Heart left ventricle (tissue), 16 donors: Measurements from ENCODE around the gene CRISP1. TPM values are rescaled to one million over a fixed set of nuclear protein-coding genes. Genes with fewer than 3 reads are reported as not detected.

ENCODE experiments used
- ATAC-seq, 4 donors: fragments of 200-7000 bp; cut with Tn5 transposase; one replicate each; pipeline ENCODE4 v1.9.1; 2020 to 2022; ENCODE audit warnings: moderate library complexity in 4 of 4, mild to moderate bottlenecking in 3 of 4, moderate number of reproducible peaks in 1 of 4
- DNase-seq, 5 donors: peaks; one replicate each; pipeline ENCODE4 v3.0.0-alpha.2; 2020
- H3K27ac ChIP-seq, 12 donors: fragments of 200-600 bp; sonication (generic) in 4 of 12; one replicate each; pipeline versions ENCODE4 v1.5.0 to v1.8.0; 2016 to 2022; ENCODE audit warnings: mild to moderate bottlenecking in 2 of 12
- H3K27me3 ChIP-seq, 9 donors: fragments of 200-600 bp; sonication (generic) in 2 of 9; one replicate each; pipeline versions ENCODE4 v1.5.1 to v1.8.0; 2016 to 2022; ENCODE audit warnings: mild to moderate bottlenecking in 3 of 9
- H3K36me3 ChIP-seq, 9 donors: fragments of 200-600 bp; sonication (generic) in 2 of 9; one replicate each; pipeline versions ENCODE4 v1.5.0 to v1.8.0; 2018 to 2022; ENCODE audit warnings: mild to moderate bottlenecking in 2 of 9
- H3K4me1 ChIP-seq, 12 donors: fragments of 200-600 bp; sonication (generic) in 4 of 12; one replicate each; pipeline versions ENCODE4 v1.5.0 to v1.8.0; 2016 to 2022; ENCODE audit warnings: mild to moderate bottlenecking in 3 of 12
- H3K4me3 ChIP-seq, 12 donors: fragments of 200-600 bp; sonication (generic) in 4 of 12; one replicate each; pipeline versions ENCODE4 v1.5.0 to v1.8.0; 2017 to 2022; ENCODE audit warnings: mild to moderate bottlenecking in 9 of 12, moderate library complexity in 4 of 12
- H3K9me3 ChIP-seq, 12 donors: fragments of 200-600 bp; sonication (generic) in 4 of 12; one replicate each; pipeline versions ENCODE4 v1.5.0 to v1.8.0; 2016 to 2022; ENCODE audit warnings: mild to moderate bottlenecking in 1 of 12
- CTCF ChIP-seq, 12 donors: fragments of 200-600 bp; sonication (generic) in 4 of 12; IDR thresholded peaks; one replicate each; pipeline versions ENCODE4 v1.5.0 to v1.8.0; 2018 to 2022; ENCODE audit warnings: antibody characterized with exemption in 12 of 12, mild to moderate bottlenecking in 5 of 12
- POLR2A ChIP-seq, 2 donors: fragments of 450-650 bp; IDR thresholded peaks; one replicate each; pipeline ENCODE4 v1.6.1; 2017; ENCODE audit warnings: antibody characterized with exemption in 2 of 2, mild to moderate bottlenecking in 2 of 2, moderate library complexity in 2 of 2
- WGBS, 4 donors: extraction: QIAGEN DNeasy Blood & Tissue Kit in 2 of 4; methylation state at CpG; one replicate each; pipeline versions ENCODE4 v1.1.5 to v1.1.7; 2013 to 2018; 5-methylcytosine and 5-hydroxymethylcytosine counted together
- intact Hi-C, 10 donors: fragments of 100-400 bp; cut with DNase I; formaldehyde crosslinking; loops; one replicate each; pipeline versions ENCODE4 v1.11.1 to v1.14.2; 2022
- polyA plus RNA-seq, 2 donors: library from polyadenylated mRNA; stranded (reverse); fragments of 200-250 nt; gene quantifications; one replicate each; pipeline ENCODE4 v1.2.3, GENCODE V29; 2013
- total RNA-seq, 9 donors: library from RNA; depleted of rRNA in 2 of 9; stranded (reverse); fragments of >200 nt in 2 of 9; fragmentation: NEBNext Ultra II Directional in 3 of 9; extraction: Animal tissue kit (Norgen Biotek cat#: 25700) in 3 of 9; gene quantifications; one replicate each; pipeline versions ENCODE4 v1.1.0 to v1.2.4, GENCODE V29; 2016 to 2023
- donor health status: ischemic (EF 13 %, LVEDD 7.1; RV severe dilation, severe dysfunction).
- donor health status: healthy with polysubstance abuse.
- donor health status: DM: no; HTN: yes; CAD: no.
- donor health status: DM: no; HTN: no; CAD: no.
- donor health status: ischemic (EF 25% LVEDD 6.9; RV normal size, moderate dysfunction).
- donor health status: ischemic (EF 25% LVEDD 5.7; RV mildly dilated, moderate dysfunction).
- donor health status: healthy.
- donor health status: DM: yes; HTN: yes; CAD: no.
- donor health status: ischemic (EF 35%, LVEDD 5.7; RV mildly dilated, moderate dysfunction).
- donor health status: nonischemic (EF 11% LVEDD 7.7; RV severe dilation, severe dysfunction).
- donor health status: DM: yes; HTN: yes; CAD: no.
- donor health status: PGD.
- donor health status: ischemic (EF 29% LVEDD 5.4; RV normal size, mild dysfunction).
- donor health status: nonischemic (EF 23%, LVEDD 6.1; RV moderate dilation, normal function).

Gene CRISP1
- total and polyA plus RNA-seq, 11 donors = not detected

GRCh38 chr6:49911252-49911651, 44.9 kb upstream of the CRISP1 start:
- H3K27ac ChIP-seq = no peak overlapping the region
- peaks cover 0 to 6% (median 0%) of the 10 kb centered on the region in 9 donors for H3K27me3 ChIP-seq
- no peaks in the 10 kb centered on the region for H3K9me3 ChIP-seq
- H3K36me3 ChIP-seq = no peaks in the 10 kb centered on the region
- 68 to 82% (median 75%) methylated on average over 2 of the region's 2 CpGs for WGBS, 4 donors
- H3K4me1 ChIP-seq = peaks cover 0 to 6% (median 0%) of the 10 kb centered on the region in 12 donors
- no peak overlapping the region for H3K4me3 ChIP-seq
- ATAC-seq = no peak
- no peak for DNase-seq
- TF ChIP-seq POLR2A (IDR thresholded peaks at IDR 0.05) = no peak
- no peak for TF ChIP-seq CTCF (IDR thresholded peaks at IDR 0.05)
- intact Hi-C loops = no loop called here

- no peak for TF ChIP-seq CTCF (IDR thresholded peaks at IDR 0.05)
- no peak for TF ChIP-seq POLR2A (IDR thresholded peaks at IDR 0.05)
- WGBS, 4 donors = 14 to 26% (median 19%) methylated on average over 2 of the region's 2 CpGs
- intact Hi-C loops = no loop called here
- Histone ChIP-seq H3K4me1 (peaks cover 0 to 3% (median 0%) of the 10 kb centered on the region in 12 donors), H3K4me3 (no peak overlapping the region), H3K27me3 (peaks cover 0 to 6% (median 0%) of the 10 kb centered on the region in 9 donors), H3K27ac (no peak overlapping the region), H3K36me3 (no peaks in the 10 kb centered on the region), H3K9me3 (no peaks in the 10 kb centered on the region)
- DNase-seq (no peak), ATAC-seq (no peak)
Measured at GRCh38 chr6:49909563-49909962, 43.2 kb upstream of the CRISP1 start.

GRCh38 chr6:49906526-49906925, 40.2 kb upstream of the CRISP1 start:
- H3K4me3 ChIP-seq = no peak overlapping the region
- 30 to 38% (median 33%) methylated on average over 1 of the region's 1 CpG for WGBS, 4 donors
- H3K9me3 ChIP-seq = no peaks in the 10 kb centered on the region
- no peak for ATAC-seq
- TF ChIP-seq CTCF (IDR thresholded peaks at IDR 0.05) (no peak), POLR2A (IDR thresholded peaks at IDR 0.05) (no peak)
- no peaks in the 10 kb centered on the region for H3K36me3 ChIP-seq
- no peak overlapping the region for H3K27ac ChIP-seq
- intact Hi-C loops = no loop called here
- peak in 1 of 5 donors; percentile 29 for DNase-seq
- peaks cover 0 to 3% (median 0%) of the 10 kb centered on the region in 12 donors for H3K4me1 ChIP-seq
- peaks cover 0 to 6% (median 0%) of the 10 kb centered on the region in 9 donors for H3K27me3 ChIP-seq

GRCh38 chr6:49905296-49905695, 39.0 kb upstream of the CRISP1 start:
- no peak for DNase-seq
- no peak overlapping the region for H3K27ac ChIP-seq
- peaks cover 0 to 3% (median 0%) of the 10 kb centered on the region in 12 donors for H3K4me1 ChIP-seq
- 78 to 87% (median 82%) methylated on average over 2 of the region's 2 CpGs for WGBS, 4 donors
- intact Hi-C loops = no loop called here
- ATAC-seq = no peak
- H3K27me3 ChIP-seq = peaks cover 0 to 6% (median 0%) of the 10 kb centered on the region in 9 donors
- no peaks in the 10 kb centered on the region for H3K9me3 ChIP-seq
- no peak for TF ChIP-seq POLR2A (IDR thresholded peaks at IDR 0.05)
- no peak for TF ChIP-seq CTCF (IDR thresholded peaks at IDR 0.05)
- H3K4me3 ChIP-seq = no peak overlapping the region
- no peaks in the 10 kb centered on the region for H3K36me3 ChIP-seq
